NOMO-1 (cell line): ENCODE data around the gene MIER2.

Source experiments
- DNase-seq, 2 experiments: peaks; one replicate each; lab custom pipeline; 2025; ENCODE audit not compliant: unreplicated experiment in 2 of 2; lab: John Stamatoyannopoulos, UW

MIER2 gene

GRCh38 chr19:335072-335471 lies 9.5 kb downstream of the MIER2 start:
- DNase-seq: no peak

- no peak for DNase-seq
These were observed 10.1 kb downstream of the MIER2 start for GRCh38 chr19:334296-335071.

DNA sequence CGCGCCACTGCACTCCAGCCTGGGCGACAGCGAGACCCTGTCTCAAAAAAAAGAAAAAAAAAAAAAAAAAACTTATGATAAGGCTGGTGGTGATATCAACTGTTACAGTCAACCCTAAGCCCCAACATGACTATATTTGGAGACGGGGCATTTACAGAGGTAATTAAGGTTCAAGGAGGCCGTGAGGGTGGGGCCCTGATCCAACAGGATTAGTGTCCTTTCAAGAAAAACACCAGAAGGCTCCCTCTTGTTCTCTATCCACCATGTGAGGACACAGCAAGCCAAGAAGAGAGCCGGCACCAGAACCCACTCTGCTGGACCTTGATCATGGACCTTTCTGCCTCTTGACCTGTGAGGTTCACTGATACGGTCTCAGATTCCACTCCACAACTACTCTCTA lies 14.1 kb downstream of the MIER2 start:
- no peak for DNase-seq

DNA sequence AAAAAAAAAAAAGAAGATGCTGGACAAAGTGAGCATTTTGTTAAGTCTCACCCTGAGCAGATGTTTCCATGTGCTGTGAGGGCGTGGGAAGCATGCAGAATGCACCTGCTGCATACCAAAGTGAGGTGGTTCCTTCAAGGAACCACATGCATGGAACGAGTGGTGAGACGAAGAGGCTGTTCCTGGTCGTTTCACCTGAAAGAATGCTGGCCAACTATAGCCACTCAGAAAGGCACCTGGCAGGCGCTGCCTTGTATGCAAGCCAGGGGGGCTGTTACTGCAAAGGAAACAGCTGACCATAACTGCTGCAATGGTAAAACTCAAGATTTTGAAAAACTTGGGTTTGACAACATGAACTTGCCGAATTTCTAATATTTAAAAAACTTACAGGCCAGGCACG lies 14.7 kb downstream of the MIER2 start:
- no peak for DNase-seq

DNA sequence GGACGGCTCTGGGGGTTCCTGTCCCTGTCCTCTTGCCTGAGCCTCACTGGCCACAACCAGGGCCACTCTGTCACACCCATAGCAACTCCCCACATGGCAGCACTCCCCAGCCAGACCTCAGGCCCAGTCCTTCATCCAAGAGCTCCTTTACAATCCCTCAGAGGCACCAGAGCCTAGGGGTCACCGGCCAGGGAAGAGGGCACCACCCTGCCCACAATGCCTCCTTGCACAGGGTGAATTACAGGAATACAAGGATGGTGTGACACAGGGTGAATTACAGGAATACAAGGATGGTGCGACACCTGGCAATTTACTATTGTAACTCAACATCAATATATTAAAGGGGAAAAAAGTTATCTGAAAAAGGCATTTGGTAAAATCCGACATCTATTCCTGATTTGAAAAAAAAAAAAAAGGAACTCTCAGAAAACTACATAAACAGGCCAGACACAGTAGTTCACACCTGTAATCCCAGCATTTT lies 16.5 kb downstream of the MIER2 start:
- no peak for DNase-seq

DNA sequence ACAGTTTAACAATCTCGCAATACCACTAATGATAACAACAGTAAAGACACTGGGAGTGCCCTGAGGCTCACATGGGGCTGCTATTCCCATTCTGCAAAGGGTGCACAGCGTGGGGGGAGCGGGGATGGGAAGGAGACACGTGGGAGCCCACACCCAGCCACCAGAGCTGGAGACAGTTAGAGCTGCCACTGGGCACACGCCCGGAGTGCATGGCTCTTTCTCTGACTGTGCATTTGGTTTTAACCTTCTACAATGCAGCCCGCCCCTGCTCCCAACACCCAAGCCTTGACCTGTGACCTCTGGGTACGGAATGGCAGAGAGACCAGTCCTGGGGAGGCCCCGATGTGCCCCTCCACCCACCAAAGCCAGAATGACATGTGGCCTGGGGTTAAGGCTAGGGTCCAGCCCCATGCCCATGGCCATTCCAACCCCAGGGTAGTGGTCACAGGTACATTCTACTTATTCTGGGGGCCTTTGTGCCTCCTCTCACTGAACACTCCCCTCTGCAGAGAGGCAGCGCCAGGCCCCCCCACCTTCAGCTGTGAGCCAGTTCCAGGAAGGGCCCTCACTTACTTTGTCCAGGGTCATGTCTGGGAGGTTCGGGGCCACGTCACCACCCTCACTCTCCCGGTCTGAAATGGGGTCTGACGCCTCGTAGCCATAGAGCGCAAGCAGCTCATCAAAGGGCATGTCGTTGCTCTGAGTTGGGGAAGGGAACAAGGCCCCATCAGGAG lies 17.1 kb downstream of the MIER2 start:
- DNase-seq: no peak

- no peak for DNase-seq
These were observed 17.7 kb downstream of the MIER2 start for GRCh38 chr19:326871-327270.

- DNase-seq: no peak
These were observed 18.5 kb downstream of the MIER2 start for GRCh38 chr19:325937-326565.

DNA sequence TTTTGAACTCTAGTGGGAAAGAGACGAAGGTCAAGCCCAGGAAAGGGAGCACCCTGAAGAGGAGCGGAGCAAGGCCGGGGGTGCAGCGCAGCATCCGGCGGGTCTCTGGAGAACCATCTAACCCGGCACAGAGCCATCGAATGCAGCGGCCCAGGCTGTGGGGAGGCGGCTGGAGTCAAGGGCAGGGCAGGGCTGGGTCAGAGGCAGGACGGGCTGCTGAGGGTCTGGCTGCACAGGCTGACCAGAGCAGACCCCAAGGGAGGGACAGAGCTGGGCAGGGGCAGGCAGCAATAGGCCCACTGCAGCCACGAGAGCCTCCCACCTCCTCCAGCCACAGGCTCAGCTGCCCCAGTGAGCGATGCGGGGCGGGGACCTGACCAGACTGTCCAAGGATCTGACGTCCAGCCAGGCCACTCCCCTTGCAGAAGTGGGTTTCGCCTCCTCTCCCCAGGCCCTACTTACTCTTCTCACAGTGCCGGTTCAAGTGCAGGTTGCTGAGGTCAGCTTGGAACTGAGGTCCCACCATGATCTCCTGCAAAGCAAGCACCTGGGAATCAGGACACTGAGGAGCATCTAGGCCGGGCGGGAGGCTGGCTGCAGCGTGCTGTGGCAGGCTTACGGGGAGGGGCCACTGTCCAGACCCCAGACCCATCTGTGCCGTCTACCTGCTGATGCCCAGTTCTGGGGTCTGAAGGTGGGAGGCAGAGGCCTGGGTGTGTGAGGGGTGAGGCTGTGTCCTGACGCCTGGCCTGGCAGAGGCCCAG lies 19.2 kb downstream of the MIER2 start:
- DNase-seq: no peak

DNA sequence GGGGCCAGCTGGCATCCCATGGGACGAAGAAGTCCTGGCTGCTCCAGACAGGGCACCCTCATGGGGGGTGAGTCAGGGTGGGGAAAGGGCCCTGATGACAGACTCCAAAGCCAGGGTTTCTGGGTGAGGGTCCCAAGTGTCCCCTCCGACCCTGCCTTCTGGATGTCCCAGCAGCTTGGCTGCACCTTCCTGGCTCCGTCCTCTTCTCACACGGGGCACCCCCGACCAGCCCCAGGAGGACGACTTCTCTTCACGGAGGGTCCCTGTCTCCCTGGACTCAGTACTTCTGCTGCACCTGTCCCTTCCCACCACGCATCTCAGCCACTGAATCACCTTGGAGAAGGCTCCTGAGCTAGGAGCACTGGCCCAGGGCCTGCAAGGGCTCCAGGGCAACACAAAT lies 19.9 kb downstream of the MIER2 start:
- DNase-seq: no peak

DNA sequence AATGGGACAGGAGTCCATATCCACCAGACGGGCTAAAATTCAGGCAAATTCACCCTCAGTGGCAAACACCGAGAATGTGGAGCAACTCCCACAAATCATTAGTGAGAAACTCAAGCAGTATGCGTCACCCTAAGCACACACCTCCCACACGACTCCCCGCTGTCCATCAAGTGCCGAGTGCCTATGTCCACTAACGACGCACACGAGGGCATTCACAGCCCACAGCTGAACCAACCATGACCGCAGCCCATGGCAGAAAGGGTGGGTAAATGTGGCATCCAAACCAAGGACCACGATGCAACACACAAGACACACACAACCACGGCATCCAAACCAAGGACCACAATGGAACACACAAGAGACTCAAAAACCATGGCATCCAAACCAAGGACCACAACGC lies 22.0 kb downstream of the MIER2 start:
- DNase-seq: no peak

DNA sequence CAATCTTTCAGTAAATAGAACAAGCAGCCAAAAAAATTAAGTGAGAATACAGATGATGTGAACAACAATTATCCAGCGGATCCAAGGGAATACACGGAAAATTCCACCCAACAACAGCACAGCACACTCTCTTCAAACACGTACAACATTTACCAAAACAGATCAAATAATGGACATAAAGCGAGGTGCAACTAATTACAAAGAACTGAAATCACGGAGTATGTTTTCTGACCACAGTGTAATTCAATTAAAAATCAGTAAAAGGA lies 26.2 kb downstream of the MIER2 start:
- no peak for DNase-seq

DNA sequence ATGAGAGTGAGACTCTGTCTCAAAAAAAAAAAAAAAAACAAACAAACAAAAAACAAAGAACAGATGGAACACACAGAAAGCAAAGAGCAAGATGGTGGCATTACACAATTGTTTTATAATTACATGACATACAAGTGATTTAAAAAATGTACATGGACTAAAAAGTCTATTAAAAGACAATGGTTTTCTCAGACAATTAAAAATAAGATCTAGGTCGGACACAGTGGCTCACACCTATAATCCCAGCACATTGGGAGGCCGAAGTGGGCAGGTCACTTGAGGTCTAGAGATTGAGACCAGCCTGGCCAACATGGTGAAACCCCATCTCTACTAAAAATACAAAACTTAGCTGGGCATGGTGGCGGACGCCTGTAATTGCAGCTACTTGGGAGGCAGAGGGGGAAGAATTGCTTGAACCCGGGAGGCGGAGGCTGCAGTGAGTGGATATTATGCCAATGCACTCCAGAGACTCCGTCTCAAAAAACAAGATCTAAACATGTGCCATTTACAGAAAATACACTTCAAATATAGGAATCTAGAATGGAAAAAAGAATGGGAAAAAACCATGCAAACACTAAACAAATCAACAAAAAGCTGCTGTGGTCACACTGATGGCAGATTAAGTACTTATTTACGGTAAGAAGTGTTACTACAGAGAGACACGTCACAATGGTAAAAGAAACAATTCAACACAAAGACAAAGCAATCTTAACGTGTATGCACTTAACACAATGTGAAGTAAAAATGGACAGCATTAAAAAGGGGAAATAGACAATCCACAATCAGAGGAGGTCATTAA lies 26.7 kb downstream of the MIER2 start:
- no peak for DNase-seq

GRCh38 chr19:315811-316210 lies 28.8 kb downstream of the MIER2 start:
- no peak for DNase-seq

- DNase-seq: no peak
These were observed 30.4 kb downstream of the MIER2 start for GRCh38 chr19:313988-314815.

DNA sequence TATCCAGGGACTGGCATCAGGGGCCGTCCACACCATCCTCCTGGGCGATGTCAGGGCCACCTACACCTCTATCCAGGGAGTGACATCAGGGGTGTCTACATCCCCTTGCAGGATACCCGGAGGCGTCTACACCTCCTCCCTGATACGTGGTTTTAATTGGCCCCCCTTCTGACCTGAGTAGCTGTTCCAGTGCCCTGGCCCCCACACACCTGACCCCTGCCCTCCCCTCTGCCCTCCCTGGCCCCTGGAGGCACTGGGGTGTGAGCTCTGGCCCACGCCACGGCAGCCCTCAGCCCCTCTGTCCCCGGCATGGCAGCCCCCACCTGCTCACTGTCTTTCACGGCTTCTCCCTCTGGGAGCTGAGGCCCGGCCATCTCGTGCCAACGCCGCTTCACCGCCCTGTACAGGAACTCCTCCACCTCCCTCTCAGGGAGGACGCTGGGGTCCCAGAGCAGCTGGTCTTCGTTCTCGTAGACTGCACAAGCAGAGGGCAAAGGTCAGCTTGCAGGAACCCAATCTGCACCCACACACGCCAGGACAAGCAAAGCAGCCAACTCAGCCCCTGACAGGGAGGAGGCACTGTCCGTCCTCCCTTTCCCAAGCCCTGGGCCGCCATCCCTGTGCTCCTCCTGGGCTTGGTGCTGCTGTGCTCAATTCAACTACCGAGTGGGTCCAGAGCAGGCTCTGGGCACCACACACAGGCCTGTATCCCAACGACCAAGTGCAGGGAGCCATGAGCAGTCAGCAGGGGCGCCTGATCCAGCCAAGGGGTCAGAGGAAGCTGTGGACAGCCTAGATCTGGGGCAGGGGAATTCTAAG lies 31.2 kb downstream of the MIER2 start:
- DNase-seq: no peak

- DNase-seq: no peak
These were observed 32.8 kb downstream of the MIER2 start for GRCh38 chr19:311813-312261.

- no peak for DNase-seq
These were observed 33.7 kb downstream of the MIER2 start for GRCh38 chr19:310781-311496.
